Testis (tissue), 3 donors: Measurements from ENCODE around the gene RNF180. TPM values are rescaled to one million over a fixed set of nuclear protein-coding genes. Genes with fewer than 3 reads are reported as not detected.

ENCODE experiments used
- DNase-seq: peaks from one replicate; pipeline ENCODE4 v3.0.0-alpha.2; 2019
- H3K27ac ChIP-seq, 2 donors: fragments of 200-600 bp; sonication (generic); one replicate each; pipeline ENCODE4 v1.5.1; 2019
- H3K27me3 ChIP-seq: fragments of 200-600 bp; sonication (generic); one replicate; pipeline ENCODE4 v1.5.1; 2019
- H3K36me3 ChIP-seq: fragments of 200-600 bp; sonication (generic); one replicate; pipeline ENCODE4 v1.5.1; 2017; ENCODE audit warnings: low read depth; ENCODE audit errors: missing control alignments
- H3K4me1 ChIP-seq: fragments of 200-600 bp; sonication (generic); one replicate; pipeline ENCODE4 v1.5.1; 2019
- H3K4me3 ChIP-seq, 2 donors: fragments of 200-600 bp; sonication (generic); one replicate each; pipeline ENCODE4 v1.5.1; 2017 to 2019
- H3K9me3 ChIP-seq: fragments of 200-600 bp; sonication (generic); one replicate; pipeline ENCODE4 v1.5.1; 2017
- CTCF ChIP-seq, 3 experiments: fragments of 450-650 bp in 2 of 3; fragments of 200-600 bp in 1 of 3; sonication (generic) in 1 of 3; IDR thresholded peaks; one replicate each; pipeline ENCODE4 v1.5.1; 2016 to 2019; ENCODE audit warnings: antibody characterized with exemption in 3 of 3, mild to moderate bottlenecking in 2 of 3, moderate library complexity in 1 of 3
- POLR2A ChIP-seq: fragments of 450-650 bp; IDR thresholded peaks from one replicate; pipeline ENCODE4 v1.6.1; 2017; ENCODE audit warnings: antibody characterized with exemption, mild to moderate bottlenecking, moderate library complexity
- WGBS, 2 donors: methylation state at CpG; one replicate each; pipeline ENCODE4 v1.1.5; 2018; 5-methylcytosine and 5-hydroxymethylcytosine counted together
- intact Hi-C: fragments of 100-400 bp; cut with DNase I; formaldehyde crosslinking; loops from one replicate; pipeline ENCODE4 v1.15.1; 2023; ENCODE audit warnings: low total_unique reads
- polyA plus RNA-seq: library from polyadenylated mRNA; stranded (reverse); fragments of 350-450 nt; fragmentation: Illumina TruSeq; extraction: RNeasy Lipid Tissue Mini Kit (QIAGEN cat#74804); gene quantifications from one replicate; pipeline ENCODE4 v1.2.3, GENCODE V29; 2014; ENCODE audit warnings: low read depth, low replicate concordance; ENCODE audit not compliant: insufficient read depth
- total RNA-seq, 2 donors: library from RNA; depleted of rRNA; stranded (reverse); fragments of >200 nt; gene quantifications; one replicate each; pipeline ENCODE4 v1.2.3, GENCODE V29; 2016

The RNF180 gene
- total and polyA plus RNA-seq, 3 donors from 2014 or later = 4.5 to 25.6 (median 23.1) TPM

GRCh38 chr5:64229163-64229774, 63.6 kb downstream of the RNF180 start:
- intact Hi-C loops = loop anchor here (10.0 kb wide), 1 partner anchor 386 kb away; no protein-coding TSS in a partner anchor
- TF ChIP-seq POLR2A (no peak), CTCF (IDR thresholded peaks at IDR 0.05) (peak; percentile 32 to 75 (median 37))
- H3K27ac ChIP-seq = no peak overlapping the region
- DNase-seq = no peak
- H3K4me3 ChIP-seq = no peak overlapping the region
- H3K9me3 ChIP-seq = no peaks in the 10 kb centered on the region
- no peaks in the 10 kb centered on the region for H3K27me3 ChIP-seq
- 18 to 25% methylated on average over 4 of the region's 4 CpGs for WGBS, 2 donors
- H3K36me3 ChIP-seq = no peaks in the 10 kb centered on the region
- H3K4me1 ChIP-seq = no peaks in the 10 kb centered on the region

- H3K27ac ChIP-seq = no peak overlapping the region
- no peak for DNase-seq
- no peak overlapping the region for H3K4me3 ChIP-seq
- H3K36me3 ChIP-seq = no peaks in the 10 kb centered on the region
- WGBS, 2 donors = 72 to 80% methylated on average over 1 of the region's 1 CpG
- no peaks in the 10 kb centered on the region for H3K27me3 ChIP-seq
- TF ChIP-seq POLR2A = no peak
- no peak for TF ChIP-seq CTCF (IDR thresholded peaks at IDR 0.05)
- no peaks in the 10 kb centered on the region for H3K9me3 ChIP-seq
- intact Hi-C loops = no loop called here
- H3K4me1 ChIP-seq = no peaks in the 10 kb centered on the region
Observed at GRCh38 chr5:64260756-64261155, 95.1 kb downstream of the RNF180 start.

GRCh38 chr5:64269164-64269563, 103.5 kb downstream of the RNF180 start:
- H3K4me3 ChIP-seq = no peak overlapping the region
- H3K9me3 ChIP-seq = no peaks in the 10 kb centered on the region
- no peak for TF ChIP-seq CTCF (IDR thresholded peaks at IDR 0.05)
- no peak overlapping the region for H3K27ac ChIP-seq
- no peak for DNase-seq
- WGBS, 2 donors = 70 to 74% methylated on average over 4 of the region's 4 CpGs
- no peaks in the 10 kb centered on the region for H3K27me3 ChIP-seq
- no peaks in the 10 kb centered on the region for H3K36me3 ChIP-seq
- intact Hi-C loops = no loop called here
- no peaks in the 10 kb centered on the region for H3K4me1 ChIP-seq

GRCh38 chr5:64273276-64273675, 107.6 kb downstream of the RNF180 start:
- intact Hi-C loops = no loop called here
- TF ChIP-seq POLR2A (no peak), CTCF (IDR thresholded peaks at IDR 0.05) (no peak)

More at GRCh38 chr5:64273276-64273675, 107.6 kb downstream of the RNF180 start:
- DNase-seq = no peak
- H3K9me3 ChIP-seq = no peaks in the 10 kb centered on the region
- no peak overlapping the region for H3K4me3 ChIP-seq
- H3K27me3 ChIP-seq = no peaks in the 10 kb centered on the region
- no peaks in the 10 kb centered on the region for H3K4me1 ChIP-seq
- H3K36me3 ChIP-seq = no peaks in the 10 kb centered on the region
- H3K27ac ChIP-seq = no peak overlapping the region
- 26 to 29% methylated on average over 1 of the region's 1 CpG for WGBS, 2 donors
